HG03103 (cell line): ENCODE results near the gene MCU.
A peak's percentile ranks its signal among the peaks of the same experiment; 100 is the strongest.
"Not testable (repeated sequence)": the region's sequence is repeated elsewhere in the genome, so short reads cannot be mapped to it uniquely, and the experiment has no call there.

Experiments
- ATAC-seq: cut with Tn5 transposase; IDR thresholded peaks from one replicate; pipeline ENCODE4 v1.9.1; 2021; ENCODE audit warnings: low read depth; ENCODE audit not compliant: unreplicated experiment

The MCU gene

DNA sequence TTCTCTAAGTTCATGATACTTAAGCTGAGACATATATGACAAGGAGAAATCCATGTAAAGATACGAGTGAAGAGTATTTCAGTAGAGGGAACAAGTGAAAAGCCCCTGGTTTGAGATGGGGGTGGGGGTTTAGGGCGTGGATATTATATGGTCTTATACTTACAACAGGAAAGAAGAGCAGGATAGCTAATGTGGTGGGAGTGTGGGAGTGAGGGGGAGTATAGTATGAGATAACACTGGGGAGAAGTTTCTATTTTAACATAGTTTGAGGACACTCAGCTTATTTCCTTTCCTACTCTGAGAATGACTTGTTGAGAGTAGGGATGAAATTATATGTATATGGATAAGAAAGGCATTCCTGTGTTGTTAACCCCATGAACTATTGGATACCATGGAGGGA, 36.5 kb downstream of the MCU start:
- ATAC-seq, result no peak

DNA sequence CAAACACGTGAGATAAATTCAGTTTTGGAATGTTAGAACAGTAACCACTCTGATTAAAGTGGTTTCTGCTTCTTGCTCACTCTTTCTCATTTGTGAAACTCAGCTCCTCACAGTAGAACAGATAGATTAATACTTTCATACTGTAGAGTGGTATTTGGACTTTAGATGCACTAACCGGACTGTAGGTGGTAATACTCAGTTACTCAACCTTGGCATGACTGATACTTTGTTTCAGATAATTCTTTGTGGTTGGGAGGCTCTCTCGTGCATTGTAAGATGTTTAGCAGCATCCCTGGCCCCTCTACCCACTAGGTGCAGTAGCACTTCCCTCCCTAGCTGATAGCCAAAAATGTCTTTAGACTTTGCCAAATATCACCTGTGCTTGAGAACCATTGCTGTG, 37.6 kb downstream of the MCU start:
- peak; percentile 63 for ATAC-seq

DNA sequence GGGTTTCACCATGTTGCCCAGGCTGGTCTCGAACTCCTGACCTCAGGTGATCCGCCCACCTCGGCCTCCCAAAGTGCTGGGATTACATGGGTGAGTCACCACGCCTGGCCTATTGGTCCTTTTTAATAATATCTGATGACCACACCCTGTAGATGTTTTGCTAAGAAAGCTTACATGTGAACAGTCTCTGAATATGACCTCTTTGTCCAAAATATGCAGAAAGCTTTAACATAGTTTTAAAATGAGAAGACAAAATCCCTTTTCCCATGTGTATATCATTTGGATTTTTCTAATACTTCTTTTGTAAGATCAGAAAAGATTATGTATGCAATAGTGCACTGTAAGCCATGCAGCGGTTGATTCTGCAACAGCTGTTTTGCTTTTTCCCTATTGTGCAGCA, 38.5 kb downstream of the MCU start:
- no peak for ATAC-seq

DNA sequence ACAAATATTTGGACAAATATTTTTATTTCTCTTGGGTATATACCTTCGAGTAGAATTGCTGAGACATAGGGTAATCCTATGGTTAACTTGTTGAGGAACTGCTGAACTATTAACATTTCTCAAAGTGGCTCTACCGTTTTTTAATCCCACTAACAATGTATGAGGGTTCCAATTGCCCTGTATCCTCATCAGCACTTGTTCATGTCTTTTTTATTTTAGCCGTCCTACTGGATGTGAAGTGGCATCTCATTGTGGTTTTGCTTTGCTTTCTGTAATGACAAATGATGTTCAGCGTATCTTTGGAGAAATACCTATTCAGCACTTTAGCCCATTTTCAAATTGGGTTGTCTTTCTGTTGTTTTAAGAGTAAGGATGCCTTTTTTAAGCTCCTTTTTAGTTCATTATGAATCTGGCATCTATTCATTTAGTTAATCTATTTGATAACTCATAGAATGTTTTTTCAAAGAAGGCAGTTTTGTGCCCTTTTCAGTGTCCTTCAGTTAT, 40.0 kb downstream of the MCU start:
- ATAC-seq, result no peak

DNA sequence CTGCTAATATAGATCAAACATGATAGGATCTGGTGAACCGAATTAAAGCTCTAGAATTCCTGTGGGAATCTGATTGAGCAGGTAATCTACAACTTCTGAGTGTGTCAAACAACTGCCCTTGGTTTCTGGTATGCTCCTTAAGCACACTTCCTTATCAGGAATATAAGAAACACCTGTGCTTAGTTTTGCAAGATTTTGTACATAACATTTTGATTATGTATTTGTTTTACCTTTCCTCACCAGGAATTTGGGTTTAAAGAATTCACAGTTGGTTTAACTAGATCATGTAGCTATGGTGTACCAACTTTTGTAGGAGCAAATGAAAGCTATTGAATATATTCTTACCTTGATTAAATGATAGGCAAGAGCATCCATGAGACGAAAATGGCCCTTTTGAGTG, 40.6 kb downstream of the MCU start:
- no peak for ATAC-seq

DNA sequence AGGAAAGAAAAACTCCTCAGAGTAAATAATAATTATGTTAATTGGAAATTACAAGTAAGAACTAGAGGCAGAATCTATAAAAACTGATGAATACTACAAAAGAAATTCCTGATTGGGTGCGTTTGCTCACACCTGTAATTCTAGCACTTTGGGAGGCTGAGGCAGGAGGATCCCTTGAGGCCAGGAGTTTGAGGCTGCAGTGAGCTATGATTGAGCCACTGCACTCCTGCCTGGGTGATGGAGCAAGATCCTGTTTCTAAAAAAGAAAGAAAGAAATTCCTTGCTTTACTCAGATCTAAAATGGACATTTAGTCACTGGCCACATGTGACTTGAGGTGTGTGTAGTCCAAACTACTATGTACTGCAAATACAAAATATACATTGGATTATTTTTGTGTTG, 42.0 kb downstream of the MCU start:
- ATAC-seq, result no peak

DNA sequence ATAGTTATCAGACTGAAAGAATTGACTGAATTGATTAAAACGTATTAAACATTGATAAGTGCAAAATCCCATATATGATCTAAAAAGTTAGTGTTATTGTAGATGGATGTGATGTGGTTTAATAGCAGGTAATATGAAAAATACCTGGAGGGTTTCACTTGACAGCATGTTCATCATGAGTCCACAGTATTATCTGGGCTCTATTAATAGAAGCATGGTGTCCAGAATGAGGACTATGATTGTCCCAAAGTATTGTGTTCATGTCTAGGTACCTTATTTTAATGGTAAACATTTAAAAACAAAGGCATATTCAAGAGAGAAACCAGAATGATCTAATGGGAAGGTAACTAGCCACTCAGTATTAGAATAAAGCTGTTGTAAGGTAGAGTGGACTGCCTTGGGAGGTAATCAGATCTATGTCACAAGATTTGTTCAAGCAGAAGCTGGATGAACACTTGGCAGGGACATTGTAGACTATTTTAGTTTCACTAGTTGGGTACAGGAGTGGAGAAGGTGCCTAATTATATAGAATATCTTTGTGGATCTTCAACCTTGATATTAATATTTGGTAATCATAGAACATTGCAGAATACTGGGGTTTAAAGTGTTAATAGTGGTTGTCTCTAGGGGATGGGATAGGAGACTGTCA, 43.5 kb downstream of the MCU start:
- ATAC-seq, result no peak

DNA sequence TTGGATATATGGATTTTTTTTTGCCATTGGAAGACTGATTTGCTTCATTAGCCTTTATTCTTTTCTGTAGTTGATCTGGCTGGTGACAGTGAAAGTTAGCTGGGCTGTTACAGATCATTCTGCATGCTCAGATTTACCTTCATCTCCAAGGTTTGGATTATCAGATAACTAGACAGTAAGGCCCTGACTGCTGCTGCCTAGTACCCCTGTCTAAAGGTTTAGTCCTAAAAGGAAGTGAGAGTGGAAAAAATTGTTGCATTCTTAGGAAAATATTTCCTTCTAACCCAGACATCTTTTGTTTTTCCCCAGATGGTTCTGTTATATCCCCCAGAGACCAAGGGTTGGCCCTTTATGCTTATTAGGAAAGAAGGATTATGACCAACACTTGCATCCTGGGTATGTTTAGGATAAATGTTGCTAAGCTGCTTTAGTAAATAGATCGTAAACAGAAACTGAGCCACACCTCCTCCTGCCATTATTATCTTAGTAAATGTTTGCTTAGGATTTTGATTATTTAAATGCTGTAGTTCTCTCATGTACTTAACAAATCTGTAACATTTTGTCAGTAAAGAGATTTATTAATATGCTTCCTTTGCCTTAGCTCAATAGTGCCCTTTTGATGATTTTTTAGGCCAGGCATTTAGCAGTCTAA, 44.4 kb downstream of the MCU start:
- ATAC-seq, result no peak

DNA sequence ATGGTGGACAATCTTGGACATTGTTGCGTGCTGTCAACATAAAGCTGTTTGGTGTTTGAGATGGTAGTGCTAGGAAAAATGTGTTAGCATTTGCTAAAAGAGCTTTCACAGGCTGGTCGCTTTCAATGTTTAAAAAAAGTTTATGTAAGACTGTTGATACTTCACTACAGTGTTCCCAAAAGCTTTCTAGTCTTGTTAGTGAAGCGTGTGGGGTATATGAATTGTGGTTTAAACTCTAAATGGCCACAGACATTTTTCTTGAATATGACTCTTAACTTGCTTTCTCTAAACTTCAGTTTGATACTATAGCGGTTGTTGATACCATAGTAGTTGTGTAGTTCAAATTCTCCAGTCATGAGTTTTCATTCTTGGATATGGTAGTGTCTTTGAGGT, 44.9 kb downstream of the MCU start:
- no peak for ATAC-seq

DNA sequence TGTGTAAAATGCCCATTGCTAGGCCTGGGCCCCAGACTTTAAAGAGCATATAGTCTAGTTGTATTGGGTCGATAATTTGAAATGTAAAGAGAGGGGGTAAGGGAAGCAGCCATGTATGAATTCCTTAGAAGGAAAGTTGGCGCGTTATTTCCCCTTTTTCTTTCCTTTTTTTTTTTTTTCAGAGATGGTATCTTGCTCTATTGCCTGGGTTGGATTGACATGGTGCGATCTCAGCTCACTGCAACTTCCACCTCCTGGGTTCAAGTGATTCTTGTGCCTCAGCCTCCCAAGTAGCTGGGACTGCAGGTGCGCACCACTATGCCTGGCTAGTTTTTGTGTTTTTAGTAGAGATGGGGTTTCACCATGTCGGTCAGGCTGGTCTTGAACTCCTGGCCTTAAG, 45.4 kb downstream of the MCU start:
- not testable (repeated sequence) for ATAC-seq

DNA sequence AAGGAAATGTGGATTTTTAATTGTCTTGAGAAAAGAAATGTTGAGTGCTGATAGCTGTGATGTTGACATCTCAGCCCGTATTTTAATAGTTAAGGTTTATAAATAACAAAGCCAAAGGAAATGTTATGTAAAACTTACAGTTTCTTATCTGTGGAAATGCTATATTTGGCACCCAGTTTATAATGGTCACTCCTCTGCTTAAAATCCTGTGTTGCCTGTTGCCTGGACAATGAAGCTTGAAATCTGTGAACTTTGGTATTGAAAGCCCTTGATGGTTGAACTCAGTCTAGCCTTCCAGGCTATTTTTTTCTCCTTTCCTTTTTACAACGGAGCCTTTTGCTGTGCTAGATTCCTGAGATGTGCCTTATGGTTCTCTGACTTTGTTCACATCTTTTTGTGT, 46.5 kb downstream of the MCU start:
- ATAC-seq, result no peak

DNA sequence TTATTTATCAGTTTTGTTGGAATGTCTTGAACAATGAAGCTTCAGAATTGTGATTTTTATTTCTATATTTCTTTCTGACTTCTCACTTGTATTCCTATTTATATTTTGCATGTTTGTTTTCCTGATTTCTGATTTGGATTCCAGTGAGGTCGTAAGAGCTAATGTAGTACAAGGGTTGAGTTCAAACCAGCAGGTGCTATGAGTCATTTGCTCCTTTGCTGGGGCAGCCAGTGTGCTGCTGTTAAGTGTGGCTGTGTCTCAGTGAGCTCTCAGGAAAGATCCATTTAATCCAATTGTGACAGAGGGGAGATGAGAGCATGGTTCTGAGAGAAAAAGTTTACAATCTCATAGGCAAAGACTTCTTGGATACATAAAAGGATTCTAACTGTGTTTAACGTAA, 48.6 kb downstream of the MCU start:
- no peak for ATAC-seq

DNA sequence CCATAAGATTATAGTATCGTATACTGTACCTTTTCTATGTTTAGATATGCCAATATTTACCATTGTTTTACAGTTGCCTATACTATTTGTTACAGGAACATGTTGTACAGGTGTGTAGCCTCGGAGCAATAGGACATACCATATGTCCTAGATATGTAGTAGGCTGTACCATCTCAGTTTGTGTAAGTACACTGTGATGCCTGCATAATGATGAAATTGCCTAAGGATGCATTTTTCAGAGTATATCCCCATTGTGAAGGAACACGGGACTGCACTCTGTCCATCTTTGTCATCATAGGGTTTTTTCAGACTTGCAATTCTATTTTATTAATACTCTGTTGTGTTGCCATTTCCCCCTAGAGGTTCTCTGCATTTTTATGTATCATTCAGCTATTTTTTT, 50.1 kb downstream of the MCU start:
- ATAC-seq, result no peak

DNA sequence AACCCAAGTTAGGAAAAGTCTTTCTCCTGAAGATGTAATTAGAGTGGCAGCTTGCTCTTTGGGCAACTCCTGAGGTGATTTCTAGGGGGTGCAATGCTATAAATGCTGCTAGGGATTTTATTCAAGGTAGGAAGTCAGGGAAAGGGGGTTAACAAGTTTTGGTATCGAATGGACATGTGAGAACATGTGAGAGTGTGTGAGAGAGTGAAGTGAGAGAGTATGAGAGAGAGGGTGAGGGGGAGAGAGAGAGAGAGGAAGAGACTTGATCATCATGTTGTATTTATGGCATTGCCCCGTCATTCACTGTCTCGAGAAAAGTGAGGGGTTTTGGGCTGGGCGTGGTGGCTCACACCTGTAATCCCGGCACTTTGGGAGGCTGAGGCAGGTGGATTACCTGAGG, 50.9 kb downstream of the MCU start:
- no peak for ATAC-seq

DNA sequence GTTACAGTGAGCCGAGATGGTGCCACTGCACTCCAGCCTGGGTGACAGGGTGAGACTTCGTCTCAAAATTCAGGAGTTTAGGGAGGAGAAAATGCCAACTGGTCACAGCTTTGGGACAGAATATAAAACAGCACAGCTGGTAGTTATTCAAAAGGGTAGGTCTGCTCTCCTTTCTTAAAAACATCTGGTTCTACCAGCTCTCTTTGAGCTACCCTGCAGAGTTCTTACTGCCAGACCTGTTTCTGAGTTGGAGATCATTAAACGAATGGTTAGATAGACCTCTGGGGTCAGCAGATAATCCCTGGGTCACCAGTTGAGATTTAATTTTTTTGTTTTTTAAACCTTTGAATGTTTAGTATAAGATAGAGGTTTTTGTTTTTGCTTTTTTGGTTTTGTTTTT, 52.6 kb downstream of the MCU start:
- ATAC-seq, result no peak

DNA sequence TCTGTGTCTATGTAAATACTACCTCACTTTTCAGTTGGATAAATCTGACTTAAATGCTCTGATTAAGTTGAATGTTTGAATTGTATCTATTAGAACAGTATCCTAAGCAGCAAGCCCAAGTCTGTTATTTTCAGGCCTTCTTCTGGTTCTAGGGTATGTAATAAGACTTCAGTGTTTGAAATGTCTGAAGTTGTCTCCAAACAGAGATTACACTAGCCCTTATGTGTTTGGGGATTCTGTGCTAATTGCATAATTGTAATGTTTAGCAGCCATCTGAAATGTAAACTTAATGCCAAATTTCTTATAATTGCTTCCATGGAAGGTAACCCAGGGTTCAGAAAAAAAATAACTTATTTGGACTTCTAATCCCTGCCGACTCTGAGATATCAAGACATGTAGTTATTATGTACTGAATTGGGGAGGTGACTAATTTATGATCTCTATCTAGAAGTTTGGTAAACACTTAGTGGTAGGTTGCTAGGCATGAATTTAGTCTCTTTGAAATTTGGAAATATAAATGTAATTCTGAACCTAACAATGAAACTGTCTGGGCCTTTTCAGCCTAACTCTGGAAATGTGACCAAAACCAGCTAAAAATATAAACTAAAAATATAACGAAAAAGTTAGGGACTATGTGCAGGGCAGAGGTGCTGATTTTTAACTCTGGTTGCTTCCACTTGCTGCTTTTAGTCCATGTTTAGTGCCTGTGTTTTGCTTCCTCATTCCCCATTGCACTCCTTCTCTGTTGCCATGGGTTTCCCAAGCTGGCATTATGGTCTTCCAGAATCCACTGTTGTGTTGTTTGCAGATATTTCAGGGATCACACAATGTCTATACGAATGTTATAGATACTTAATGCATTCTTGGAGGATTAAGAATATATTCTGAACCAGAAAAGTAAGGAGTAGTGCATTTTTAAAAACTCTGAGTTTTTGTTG, 54.8 kb downstream of the MCU start:
- no peak for ATAC-seq

DNA sequence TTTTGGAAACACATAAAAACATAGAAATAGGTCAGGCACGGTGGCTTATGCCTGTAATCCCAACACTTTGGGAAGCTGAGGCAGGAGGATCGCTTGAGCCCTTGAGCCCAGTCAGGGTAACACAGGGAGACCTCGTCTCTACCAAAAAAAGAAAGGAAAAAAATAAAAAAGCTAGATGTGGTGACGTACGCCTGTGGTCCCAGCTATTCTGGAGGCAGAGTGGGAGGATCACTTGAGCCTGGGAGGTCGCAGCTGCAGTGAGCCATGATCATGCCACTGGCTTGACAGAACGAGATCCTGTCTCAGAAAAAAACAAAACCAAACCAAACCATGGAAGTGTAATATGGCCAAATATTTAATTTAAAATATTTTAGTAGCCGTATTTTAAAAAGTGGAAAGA, 55.6 kb downstream of the MCU start:
- no peak for ATAC-seq

DNA sequence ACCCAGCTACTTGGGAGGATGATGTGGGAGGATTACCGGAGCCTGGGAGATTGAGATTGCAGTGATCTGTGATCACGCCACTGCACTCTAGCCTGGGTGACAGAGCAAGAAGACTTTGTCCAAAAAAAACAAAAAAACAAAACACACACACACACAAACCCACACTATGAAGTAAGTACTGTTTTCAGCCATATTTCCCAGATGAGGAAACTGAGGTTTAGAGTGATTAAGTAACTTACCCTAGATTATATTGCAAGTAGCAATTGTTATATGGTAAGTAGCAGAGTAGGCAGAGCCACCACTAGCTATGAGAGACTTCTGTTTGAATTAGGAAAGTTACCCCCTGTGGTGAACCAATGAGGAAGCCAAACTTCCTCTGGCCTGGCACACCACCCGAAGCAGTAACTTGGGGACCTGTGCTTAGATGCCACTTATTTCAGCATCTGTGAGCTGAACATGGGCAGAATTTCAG, 61.9 kb downstream of the MCU start:
- no peak for ATAC-seq

DNA sequence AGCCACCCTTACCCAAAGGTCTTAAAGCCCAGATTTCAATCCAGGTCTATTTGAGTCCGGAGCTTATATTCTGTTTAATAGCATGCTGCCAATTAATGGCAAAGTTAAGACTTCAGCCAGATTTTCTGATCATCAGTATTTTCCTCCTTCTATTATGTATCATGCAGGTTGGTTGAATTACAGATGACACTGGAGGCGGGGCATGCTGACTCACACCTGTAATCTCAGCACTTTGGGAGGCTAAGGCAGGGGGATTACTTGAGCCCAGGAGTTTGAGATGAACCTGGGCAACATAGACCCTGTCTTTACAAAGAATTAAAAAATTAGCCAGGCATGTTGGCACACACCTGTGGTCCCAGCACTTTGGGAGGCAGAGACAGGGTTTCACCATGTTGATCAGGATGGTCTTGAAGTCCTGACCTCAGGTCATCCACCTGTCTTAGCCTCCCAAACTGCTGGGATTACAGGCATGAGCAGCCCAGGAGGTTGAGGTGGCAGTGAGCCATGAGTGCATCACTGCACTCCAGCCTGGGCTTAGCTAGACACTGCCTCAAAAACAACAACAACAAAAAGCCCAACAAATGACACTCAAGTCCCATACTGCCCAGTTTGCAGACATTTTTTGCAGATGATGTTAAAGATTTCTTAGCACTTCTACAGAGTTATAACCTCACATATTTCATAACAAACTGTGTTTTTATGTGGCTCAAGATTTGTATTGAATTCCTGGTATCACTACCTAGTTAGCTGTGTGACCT, 62.5 kb downstream of the MCU start:
- no peak for ATAC-seq

DNA sequence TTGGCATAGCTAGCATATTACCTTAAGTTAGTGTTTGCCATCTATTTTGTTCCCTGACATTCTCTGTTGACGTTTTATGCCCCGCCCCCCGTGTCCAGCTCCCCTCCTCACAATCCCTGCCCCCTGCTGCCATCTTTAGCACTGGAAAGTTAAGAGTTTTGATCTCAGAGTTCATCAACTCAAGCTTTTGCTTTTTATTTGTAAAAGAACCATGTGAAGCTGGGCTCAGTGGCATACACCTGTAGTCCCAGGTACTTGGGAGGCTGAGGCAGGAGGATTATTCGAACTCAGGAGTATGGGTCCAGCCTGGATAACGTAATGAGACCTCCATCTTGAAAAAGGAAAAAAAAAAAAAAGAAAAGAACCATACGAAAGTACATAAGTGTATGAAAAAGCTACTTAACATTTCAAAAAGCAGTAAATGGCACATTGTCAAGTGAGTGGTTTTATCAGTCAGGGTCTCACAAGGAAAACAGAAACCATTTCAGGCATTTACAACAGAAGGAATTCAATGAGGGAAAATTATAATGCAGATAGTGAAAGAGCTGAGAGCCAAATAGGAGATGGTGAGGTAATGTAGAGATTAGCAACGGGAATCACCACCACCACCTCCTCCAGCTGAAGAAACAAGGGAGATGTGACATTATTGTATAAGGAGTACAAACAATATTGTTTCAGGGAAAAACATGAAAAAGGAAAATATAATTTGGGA, 64.9 kb downstream of the MCU start:
- no peak for ATAC-seq
